Midbrain (tissue), 1 donor: Measurements from ENCODE around the gene OPCML.

Experiments used
- DNase-seq: peaks from one replicate; lab custom pipeline; 2025; lab: John Stamatoyannopoulos, UW

Gene OPCML

DNA sequence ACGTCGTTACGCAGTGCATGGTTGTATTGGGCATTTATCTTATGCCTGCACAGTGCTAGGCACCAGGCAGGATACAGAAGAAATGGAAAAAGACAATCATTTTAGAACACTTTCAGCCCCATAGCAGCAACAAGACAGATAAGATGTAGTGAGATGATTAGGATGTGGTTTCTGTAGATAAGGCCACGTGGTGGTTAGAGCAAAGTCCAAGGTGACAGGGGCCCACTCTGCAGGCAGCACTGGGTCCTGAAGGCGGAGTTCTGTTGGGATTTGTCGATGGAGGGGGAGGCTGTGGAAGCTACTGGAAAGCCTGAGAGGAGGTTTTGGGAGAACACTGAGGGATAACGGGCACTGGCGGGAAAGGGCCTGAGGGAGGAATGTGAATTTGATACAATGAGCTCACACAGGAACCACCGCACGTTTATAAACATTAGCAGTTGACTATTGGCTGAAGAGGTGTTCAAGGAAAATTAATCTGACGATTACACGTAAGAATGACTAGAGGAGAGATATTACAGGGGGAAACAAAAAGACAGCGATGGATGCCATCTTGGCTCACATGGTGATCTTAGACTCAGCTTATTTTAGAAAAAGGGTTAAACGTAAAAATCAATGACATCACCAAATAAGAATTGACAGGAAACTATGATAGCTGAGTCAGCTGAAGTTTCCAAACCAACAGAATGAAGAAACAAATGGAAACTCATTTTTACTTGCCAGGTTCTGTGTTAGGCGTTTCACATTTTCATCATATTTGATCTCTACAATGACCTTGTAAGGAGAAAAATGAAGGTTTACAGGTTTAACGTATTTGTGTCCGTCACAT lies 551.0 kb downstream of the OPCML start:
- DNase-seq = no peak

DNA sequence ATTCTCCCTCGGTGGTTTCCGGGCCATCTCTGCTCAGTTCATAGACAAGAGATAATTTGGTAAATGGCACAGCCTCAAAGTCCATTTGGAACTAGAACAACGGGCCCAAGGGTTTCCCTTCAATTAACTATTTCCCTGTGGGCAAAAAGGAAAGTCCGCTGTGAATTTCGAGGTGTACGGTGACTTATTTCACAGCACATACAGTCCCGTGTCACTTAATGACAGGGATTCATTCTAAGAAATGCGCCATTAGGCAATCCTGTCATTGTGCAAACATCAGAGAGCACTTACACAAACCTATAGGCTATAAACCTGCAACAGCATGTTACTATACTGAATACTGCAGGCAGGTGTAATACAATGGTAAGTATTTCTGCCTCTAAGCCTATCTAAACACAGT lies 551.6 kb downstream of the OPCML start:
- no peak for DNase-seq

DNA sequence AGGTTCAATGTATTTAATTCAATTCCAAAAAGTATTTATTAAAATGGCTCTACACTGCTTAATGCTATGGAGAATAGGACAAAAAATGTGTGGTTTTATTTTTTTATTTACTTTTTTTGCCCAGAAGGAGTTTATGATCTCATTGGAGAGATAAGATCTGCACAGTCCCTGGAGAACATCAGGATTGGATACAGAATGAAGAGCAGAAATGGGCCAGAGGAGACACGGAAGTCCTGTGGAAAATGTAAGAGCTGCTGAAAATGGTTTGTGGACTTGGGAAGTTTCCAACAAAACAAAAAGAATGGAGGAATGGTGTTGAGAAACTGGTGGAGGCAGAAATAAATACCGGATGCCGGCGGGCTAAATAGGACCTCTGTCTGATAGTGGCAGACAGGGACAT lies 554.6 kb downstream of the OPCML start:
- DNase-seq = no peak

DNA sequence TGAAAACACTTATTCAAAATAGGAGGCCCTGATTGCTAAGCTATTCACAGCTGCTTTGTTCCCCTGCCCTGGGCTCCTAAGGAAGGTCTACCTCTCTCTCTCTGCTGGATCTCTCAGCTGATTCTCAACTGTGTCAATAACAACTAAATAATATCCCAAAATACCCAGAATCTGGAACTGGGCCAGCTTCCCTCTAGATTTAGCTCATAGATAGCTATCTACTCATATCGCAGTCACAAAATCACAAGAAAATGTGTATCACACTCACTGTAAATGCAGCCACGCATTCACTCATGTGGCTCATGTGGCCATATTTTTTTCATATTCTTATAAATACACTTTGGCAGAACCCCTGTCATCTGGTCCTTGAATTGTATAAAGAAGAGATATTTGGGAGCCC lies 555.1 kb downstream of the OPCML start:
- no peak for DNase-seq

DNA sequence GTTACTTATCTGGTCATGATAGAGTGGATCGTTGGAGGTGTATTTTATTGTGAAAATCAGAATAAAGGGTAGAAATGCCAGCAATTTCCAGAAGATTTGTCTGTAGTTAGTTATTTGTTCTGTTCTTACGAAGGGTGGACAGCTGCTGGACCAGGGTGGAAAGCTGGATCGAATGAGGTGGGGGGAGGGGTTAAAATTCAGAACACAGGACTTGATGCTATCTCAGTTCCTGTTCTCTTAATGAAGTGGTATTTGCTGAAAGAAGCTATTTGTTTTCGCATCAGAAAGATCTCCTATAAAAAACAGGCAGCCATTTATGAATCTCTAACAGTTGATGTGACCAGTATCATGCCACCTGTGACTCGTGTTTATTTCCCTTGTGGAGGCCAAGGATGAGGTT lies 556.2 kb downstream of the OPCML start:
- DNase-seq = no peak

DNA sequence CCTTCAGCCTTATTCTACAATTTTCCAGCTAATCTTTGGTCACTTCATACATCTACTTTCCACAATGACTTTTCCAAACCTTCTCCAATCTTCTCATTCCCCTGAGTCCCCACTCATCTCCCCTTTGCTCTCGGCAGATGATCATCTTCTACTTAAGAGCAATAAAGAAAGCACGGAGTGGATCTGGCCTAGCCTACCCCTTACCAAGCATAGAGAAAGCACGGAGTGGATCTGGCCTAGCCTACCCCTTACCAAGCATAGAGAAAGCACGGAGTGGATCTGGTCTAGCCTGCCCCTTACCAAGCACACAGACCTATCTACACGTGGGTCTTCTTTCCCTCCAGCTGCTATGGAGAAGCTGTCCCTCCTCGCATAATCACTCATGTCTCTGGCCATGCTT lies 558.6 kb downstream of the OPCML start:
- DNase-seq = no peak

DNA sequence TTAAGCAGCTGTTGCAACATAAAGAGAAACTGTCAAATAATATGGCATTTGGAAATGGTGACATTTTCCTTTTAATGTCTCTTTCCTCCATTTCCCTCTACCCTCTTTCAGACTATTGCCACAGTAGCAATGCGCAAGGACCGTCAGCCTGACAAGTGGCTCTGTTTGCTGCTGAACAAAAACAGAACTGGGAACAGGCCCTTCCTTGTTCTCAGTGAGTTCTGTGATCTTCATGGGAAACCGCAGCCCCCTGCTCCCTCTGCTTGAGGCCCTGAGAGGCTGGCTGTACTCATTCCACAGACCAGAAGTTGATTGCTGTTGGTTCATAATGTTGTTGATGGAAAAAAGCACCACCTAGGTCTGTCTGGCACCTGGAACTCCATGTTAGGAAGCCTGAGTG lies 559.7 kb downstream of the OPCML start:
- peak; percentile 77 for DNase-seq

DNA sequence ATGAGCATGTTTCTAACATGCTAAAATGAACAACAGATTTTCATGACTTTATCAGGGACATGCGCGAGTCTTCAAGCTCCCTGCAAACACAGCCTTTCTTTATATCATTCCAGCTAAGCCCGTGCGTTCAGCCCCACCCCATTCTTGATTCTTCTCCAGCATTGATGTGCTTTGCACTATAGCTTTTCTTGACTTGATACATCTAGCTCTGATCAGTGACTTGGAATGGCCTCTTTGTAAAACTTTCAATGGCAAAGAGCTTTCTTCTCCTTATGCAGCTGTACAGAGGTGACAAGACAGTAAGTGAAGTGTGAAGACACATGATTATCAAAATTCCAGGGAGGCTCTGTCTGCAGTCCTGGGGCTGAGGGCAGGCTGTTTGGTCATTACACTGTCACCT lies 561.0 kb downstream of the OPCML start:
- no peak for DNase-seq

DNA sequence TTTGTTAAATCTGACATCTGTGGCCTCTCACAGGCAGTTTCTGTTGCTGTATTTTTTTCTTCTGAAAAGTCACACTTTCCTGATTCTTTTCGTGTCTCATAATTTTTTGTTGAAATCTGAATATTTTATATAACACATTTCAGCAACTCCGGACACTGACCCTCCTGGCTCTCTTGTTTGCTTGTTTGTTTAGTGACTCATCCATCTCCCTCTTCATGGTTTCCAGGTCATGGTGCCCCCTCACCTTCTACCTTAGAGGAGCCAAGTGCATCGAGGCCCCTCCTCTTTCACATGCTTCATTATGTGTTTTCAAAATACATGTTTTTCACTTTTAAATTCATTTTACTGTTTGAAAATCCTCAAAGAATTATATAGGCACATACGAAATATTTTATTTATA lies 562.4 kb downstream of the OPCML start:
- no peak for DNase-seq

DNA sequence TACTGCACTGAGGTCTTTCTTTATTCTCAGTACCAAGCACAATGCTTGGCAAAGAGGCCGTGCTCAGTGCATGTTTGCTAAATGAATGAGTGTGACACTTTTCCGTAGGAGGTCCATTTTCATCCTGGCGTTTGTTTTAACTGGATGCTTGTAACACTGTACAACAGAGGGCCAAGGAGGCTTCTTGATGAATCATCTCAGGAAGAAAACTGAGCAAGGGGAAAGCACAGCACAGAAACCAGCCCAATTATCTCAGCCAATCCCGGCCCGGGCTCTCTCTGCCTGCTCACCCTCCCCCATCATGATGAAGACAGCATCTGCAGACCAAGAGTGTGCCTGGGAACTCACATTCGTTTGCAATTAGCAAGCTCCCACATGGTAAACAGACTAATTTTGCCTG lies 570.3 kb downstream of the OPCML start:
- peak; percentile 46 for DNase-seq

DNA sequence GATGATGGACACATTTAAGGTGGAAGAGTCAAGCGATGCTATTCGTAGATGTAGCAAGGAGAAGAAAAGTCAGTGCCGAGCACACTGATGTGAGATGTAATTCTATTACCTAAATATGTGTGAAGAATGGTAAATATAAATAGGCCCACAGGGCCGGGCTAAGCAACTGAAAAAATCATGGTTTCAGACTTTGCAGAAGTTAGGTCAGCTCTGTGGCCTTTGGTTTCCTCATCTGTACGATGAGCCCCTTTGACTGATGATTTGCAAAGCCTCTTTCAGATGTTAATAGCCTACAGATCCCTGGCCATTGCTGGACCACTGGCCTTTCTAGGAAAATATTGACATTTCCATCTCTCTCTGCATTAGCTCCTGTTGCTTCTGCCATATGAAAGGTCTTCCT lies 570.8 kb downstream of the OPCML start:
- DNase-seq = no peak

DNA sequence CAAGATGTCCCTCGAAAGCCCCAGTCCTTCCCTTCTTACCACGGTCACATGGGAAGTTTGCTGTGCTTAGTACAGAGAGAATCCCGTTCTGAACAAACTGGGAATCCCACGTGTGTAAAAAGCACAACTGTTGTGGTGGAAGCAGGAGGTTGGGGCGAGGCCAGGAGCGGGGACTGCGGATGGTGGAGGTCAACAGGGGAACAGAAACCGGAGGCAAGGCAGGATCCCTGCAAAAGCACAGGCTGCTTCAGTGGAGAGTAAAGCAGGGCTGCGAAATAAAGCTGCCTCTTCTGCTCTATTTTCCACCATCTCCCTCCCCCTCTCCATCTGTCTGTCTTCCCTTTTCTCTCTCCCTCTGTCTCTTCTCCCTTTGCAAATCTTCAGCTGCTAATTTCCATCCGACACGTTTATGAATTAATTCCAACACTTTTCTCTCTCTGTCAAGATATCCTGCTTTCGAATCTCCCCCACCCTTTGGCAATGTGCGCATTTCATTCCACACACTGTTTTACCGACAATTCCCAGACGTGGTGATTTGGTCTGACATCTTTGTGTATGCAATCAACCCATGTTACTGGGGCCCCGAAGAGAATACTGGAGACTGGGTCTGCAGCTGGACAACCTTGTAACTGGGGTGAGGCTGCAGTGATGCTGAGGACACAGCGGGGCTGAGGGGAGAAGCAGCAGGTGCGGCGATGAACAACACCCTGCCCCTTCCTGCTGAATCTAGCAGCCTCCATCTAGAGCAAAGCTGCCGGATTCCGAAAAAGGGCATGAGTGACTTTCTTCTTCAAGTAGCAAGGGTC lies 571.8 kb downstream of the OPCML start:
- DNase-seq = no peak

DNA sequence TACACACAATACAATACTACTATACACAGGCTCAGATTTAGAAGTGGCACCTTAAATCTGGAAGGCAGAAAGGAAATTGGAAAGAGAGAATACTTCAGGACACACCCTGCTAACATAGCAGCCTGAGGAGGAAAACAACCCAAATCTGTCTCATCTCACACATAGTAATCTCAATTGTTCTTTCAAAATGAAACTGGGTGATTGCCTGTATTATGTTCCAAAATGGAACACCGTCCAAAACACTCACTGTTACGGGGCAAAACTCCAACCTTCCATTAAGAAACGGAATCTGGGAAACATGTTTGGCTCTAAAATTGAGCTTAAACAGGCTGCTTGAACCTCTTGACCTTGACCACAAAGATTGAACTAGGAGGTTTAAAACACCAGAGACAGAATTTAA lies 572.6 kb downstream of the OPCML start:
- DNase-seq = no peak

DNA sequence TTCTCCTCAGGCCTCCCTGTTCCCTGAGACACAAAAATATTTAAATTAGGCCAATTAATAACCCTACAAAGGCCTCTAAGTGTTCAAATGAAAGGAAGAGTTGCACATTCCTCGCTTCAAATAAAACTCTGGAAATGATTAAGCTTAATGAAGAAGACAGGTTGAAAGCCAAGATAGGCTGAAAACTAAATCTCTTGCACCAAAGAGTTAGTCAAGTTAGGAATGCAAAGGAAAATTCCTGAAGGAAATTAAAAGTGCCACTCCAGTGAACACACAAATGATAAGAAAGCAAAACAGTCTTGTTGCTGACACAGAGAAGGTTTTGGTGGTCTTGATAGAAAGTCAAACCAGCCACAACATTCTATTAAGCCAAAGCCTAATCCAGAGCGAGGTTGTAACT lies 574.4 kb downstream of the OPCML start:
- no peak for DNase-seq

DNA sequence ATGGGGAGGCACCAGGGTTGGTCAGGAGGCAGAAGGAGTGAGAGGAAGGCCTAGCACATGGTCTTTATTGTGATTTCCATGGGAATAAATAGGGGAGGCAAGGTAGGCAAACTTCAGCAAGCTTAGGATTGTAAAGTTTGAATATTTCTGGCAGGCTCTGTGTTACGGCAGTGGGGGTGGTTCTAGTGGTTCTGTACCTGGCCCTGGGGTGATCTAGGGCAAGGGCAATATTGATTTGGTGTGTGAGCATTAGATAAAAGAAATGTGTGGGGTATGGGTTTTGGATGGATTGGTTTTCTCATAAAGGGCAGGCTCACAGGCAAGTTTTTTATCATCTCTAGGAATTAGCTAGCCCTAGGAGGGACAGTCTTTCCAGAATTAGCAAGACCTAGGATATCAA lies 584.0 kb downstream of the OPCML start:
- DNase-seq = no peak

DNA sequence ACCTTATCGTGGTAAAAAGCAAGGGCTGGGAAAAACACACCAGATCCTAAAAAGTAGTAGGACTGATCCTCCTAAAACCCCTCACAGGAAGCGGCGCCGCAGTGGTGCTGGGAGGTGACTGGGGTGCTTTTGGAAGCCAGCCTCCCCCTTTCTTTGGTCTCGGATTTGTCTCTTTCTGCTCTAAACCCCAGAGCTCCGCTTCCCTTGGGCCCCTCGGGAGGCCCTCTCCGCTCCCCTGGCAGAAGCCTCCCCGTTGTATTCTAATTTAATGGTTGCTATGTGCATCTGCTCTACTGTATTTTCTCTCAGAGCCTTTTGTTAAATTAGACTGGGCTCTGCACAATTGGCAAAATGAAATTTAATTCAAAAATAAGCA lies 587.7 kb downstream of the OPCML start:
- no peak for DNase-seq

DNA sequence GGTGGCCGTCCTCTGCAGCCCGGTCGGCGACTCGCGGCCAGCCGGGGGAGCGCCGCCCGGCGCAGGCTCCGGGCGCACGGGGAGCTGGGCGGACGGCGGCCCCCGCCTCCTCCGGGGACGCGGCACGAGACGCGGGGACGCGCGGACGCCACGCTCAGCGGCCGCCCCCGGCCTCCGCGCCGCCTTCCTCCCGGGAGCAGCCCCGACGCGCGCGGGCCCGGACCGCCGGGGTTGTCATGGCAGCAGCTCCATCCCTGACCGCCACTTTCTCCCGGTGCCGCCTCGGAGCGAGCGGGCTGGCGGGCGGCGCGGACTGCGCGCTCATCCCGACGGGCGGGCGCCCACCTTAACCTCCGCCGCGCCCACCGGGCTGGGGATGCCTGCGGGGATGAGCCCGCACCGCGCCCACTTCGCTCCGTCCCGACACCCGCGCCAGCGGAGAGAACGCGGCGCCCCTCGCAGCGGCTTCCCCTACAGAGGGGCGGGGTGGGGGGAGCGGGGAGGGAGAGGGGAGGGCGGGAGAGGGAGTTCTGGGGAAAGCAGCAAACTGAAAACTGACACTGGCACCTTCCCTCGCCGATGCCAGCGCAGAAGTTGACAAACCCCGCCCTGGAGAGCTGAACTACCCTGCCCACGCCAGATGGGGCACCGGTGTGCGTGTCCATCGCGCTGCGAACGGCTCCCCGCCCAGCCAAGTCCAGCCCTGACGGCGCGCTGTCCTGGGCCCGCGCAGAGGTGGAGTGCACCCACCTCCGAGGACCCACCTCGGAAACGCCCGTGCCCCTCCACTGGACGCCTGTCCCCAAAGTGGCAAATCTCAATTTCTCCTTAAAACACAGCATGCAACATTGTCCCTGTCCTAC lies 588.4 kb downstream of the OPCML start:
- DNase-seq = peak; percentile 20

DNA sequence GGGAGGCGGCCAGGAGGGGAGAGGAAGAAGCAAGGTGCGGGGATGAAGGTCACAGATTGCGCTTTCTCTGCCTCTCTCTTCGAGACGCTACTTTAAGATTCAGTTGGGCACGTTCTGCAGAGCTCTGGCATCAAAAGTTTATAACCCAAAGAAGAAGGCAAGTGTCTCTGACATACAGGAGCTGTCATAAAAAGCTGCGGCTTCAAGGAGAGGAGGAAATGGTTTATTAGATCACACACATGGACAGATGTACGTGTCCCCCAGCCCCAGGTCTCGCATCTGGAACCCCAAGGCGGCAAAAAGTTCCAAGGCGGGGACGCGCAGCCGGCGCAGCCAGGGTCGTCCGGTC lies 589.0 kb downstream of the OPCML start:
- no peak for DNase-seq

DNA sequence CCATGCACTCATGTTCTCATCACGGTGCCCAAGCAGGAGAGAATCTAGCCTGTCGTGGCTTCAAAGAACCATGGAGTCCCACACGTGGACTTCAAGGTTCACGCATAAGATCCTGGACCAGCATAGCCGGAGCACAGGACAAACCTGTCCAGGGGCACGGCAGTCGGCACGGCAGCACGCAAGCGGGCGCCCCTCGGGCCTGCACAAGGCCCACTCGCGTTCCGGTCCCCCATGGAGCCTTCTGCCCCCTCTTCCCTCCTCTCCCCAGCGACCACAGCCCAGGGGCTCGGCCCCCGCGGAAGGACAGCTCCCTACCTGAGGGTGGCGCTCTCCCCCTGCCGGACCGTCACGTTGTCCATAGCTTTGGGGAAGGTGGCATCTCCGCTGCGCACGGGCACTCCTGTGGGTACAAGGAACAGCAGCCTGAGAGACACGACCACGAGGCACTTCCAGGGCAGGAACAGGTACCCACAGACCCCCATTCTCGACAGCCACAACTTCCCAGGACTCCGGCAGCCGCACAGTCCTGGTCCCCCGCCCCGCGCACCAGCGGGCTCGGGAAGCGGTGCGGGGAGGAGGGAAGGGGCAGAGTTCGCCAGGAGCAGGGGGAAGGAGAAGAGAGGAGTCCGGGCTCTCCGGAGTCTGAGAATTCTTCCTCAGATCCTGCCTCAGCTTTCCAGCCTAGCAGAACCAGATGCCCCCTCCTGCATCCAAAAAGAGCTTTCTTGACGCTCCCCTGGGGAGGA lies 589.5 kb downstream of the OPCML start:
- DNase-seq = no peak

DNA sequence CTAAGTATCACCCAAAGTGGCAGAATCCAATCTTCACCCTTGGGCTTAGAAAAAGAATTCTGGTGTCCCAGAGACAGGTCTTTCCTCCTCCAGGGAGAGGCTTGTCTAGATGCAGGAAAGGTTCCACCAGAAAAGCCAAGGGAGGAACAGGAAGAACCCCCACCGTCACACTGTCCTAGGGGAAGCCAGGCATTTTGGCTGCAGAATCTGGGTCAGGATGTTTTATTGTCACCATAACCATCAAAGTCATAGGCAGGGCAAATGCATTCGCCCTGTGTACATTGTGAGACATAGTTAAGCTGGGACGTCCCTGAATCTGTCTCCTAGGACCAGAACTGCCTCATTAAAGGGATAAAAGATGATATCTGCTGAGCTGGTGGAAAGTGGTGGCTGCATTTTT lies 590.5 kb downstream of the OPCML start:
- DNase-seq = no peak

DNA sequence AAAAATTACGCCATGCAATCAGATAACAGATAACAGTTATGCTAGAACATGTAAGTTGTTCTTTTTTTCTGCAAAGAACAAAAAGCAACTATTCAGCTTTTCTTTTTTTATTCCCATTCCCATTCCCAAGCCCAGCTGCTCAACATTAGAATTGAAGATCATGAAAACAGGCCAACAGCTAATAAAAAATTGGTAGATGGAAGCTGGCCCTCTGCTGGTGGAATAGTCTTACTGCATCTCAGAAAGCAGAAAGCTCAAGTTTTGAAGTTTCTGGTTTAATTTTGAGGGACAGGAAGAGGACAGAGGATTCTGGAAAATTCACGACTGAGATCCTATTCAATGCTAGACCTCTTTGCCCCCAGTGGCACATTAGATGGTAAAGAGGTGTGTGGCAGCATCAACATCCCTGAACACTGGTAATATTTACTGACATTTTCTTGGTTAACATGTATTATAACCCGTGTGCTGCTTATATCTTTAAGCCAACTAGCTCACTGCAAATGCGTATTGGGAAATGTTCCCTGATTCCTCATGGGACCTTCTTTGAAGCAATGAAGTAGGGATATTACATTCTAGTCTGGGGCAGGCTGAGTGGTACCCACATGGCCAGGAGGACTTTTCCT lies 591.2 kb downstream of the OPCML start:
- DNase-seq = peak; percentile 51

DNA sequence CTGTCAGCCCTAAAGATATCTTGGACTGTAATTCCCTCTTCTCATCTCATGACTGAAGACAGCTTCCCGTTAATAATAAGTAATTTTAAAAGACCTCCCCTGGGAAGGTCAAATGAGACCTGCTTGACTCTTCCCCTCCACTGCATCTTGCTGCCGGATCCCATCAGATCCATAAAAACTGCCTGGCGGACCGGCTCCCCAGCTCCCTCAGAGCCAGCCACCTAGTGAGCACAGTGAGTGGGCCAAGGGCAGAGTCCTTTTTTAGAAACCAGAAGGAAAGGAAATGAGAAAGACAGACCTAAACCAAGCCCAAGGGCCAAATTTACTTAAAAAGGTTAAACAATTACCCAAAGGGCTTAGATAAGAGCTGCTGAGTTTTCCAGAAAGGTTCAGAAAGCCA lies 595.3 kb downstream of the OPCML start:
- no peak for DNase-seq
